OCI-LY3 (cell line): Measurements from ENCODE around the gene CARD14.
A peak's percentile ranks its signal among the peaks of the same experiment; 100 is the strongest.

Experiments
- H2AFZ ChIP-seq: fragments of 200-600, 300-600 bp; shearing (Covaris generic); 2 replicates; pipeline ENCODE4 v1.6.0; 2014; ENCODE audit warnings: antibody characterized with exemption, low read depth, low read length
- H3K27ac ChIP-seq: fragments of 200-600, 300-600 bp; sonication (generic); 2 replicates; pipeline ENCODE4 v1.5.1; 2014; ENCODE audit warnings: mild to moderate bottlenecking, low read length, moderate library complexity, mixed read lengths
- H3K27me3 ChIP-seq: fragments of 200-600, 300-600 bp; sonication (generic); 2 replicates; pipeline ENCODE4 v1.6.1; 2014; ENCODE audit warnings: low read depth, low read length, mixed read lengths
- H3K36me3 ChIP-seq: fragments of 200-600, 300-600 bp; sonication (generic); replicated peaks from 2 replicates; pipeline ENCODE3; 2014; ENCODE audit warnings: low read depth, low read length, mixed read lengths
- H3K4me1 ChIP-seq: fragments of 300-600, 200-600 bp; sonication (generic); 2 replicates; pipeline ENCODE4 v1.6.1; 2014; ENCODE audit warnings: low read length, mixed read lengths
- H3K4me2 ChIP-seq: fragments of 200-600, 300-600 bp; sonication (generic); 2 replicates; pipeline ENCODE4 v1.6.1; 2014; ENCODE audit warnings: low read length, mixed read lengths
- H3K4me3 ChIP-seq: fragments of 300-600, 200-600 bp; sonication (generic); 2 replicates; pipeline ENCODE4 v1.5.1; 2014; ENCODE audit warnings: antibody characterized with exemption, mild to moderate bottlenecking, low read length, moderate library complexity
- H3K79me2 ChIP-seq: fragments of 300-600, 200-600 bp; shearing (Covaris generic); 2 replicates; pipeline ENCODE4 v1.6.1; 2014; ENCODE audit warnings: mild to moderate bottlenecking, low read length, mixed read lengths
- H3K9ac ChIP-seq: fragments of 300-600, 200-600 bp; shearing (Covaris generic); 2 replicates; pipeline ENCODE4 v1.6.0; 2014; ENCODE audit warnings: mild to moderate bottlenecking, low read length, moderate library complexity
- H3K9me3 ChIP-seq: fragments of 200-600, 300-600 bp; shearing (Covaris generic); 2 replicates; pipeline ENCODE4 v1.6.1; 2014; ENCODE audit warnings: low read length, mixed read lengths; ENCODE audit not compliant: insufficient read depth
- H4K20me1 ChIP-seq: fragments of 200-600, 300-600 bp; sonication (generic); 2 replicates; pipeline ENCODE4 v1.6.1; 2016; ENCODE audit warnings: low read length, mixed read lengths; ENCODE audit not compliant: insufficient read depth
- CTCF ChIP-seq: fragments of 200-600, 300-600 bp; sonication (generic); IDR thresholded peaks from 2 replicates; pipeline ENCODE4 v1.5.1; 2014; ENCODE audit warnings: antibody characterized with exemption, low read length, low read depth
- EZH2phosphoT487 ChIP-seq: fragments of 200-600 bp; shearing (Covaris generic); IDR thresholded peaks from 2 replicates; pipeline ENCODE4 v1.6.1; 2018; ENCODE audit warnings: antibody characterized with exemption, mixed run types, low read depth

Gene CARD14

DNA sequence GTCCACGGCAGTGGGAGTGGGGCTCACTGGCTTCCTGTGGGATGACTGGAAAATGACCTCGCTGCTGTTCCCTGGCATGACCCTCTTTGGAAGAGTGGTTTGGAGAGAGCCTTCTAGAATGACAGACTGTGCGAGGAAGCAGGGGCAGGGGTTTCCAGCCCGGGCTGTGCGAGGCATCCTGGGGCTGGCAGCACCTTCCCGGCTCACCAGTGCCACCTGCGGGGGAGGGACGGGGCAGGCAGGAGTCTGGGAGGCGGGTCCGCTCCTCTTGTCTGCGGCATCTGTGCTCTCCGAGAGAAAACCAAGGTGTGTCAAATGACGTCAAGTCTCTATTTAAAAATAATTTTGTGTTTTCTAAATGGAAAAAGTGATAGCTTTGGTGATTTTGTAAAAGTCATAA lies 83.0 kb downstream of the CARD14 start:
- Histone ChIP-seq H3K4me3 (no peak overlapping the region), H3K9me3 (no peaks in the 10 kb centered on the region), H4K20me1 (no peaks in the 10 kb centered on the region), H3K9ac (peak overlapping the region; percentile 13; the same call in 1 of the 2 replicates), H2AFZ (no peak overlapping the region), H3K36me3 (no peaks in the 10 kb centered on the region), H3K4me2 (peak overlapping the region; percentile 34), H3K27me3 (no peaks in the 10 kb centered on the region), H3K79me2 (no peaks in the 10 kb centered on the region), H3K4me1 (peaks cover 56% of the 10 kb centered on the region), H3K27ac (no peak overlapping the region)
- no peak for TF ChIP-seq EZH2phosphoT487
- TF ChIP-seq CTCF: peak; percentile 84

GRCh38 chr17:80253631-80254395 lies 84.0 kb downstream of the CARD14 start:
- Histone ChIP-seq H3K27me3 (no peaks in the 10 kb centered on the region), H2AFZ (no peak overlapping the region), H3K36me3 (no peaks in the 10 kb centered on the region), H3K4me1 (peaks cover 65% of the 10 kb centered on the region), H3K4me3 (no peak overlapping the region), H3K27ac (peak overlapping the region; percentile 95), H4K20me1 (no peaks in the 10 kb centered on the region), H3K4me2 (peak overlapping the region; percentile 88), H3K79me2 (no peaks in the 10 kb centered on the region), H3K9me3 (no peaks in the 10 kb centered on the region), H3K9ac (peak overlapping the region; percentile 74; the same call in 1 of the 2 replicates)
- no peak for TF ChIP-seq CTCF
- no peak for TF ChIP-seq EZH2phosphoT487

- no peak for TF ChIP-seq EZH2phosphoT487
- no peak for TF ChIP-seq CTCF
- Histone ChIP-seq H3K4me3 (peak overlapping the region; percentile 58), H3K9me3 (no peaks in the 10 kb centered on the region), H2AFZ (no peak overlapping the region), H3K4me1 (peaks cover 74% of the 10 kb centered on the region), H3K9ac (peak overlapping the region; percentile 74), H3K79me2 (no peaks in the 10 kb centered on the region), H3K4me2 (peak overlapping the region; percentile 88), H3K27ac (peak overlapping the region; percentile 95), H4K20me1 (no peaks in the 10 kb centered on the region), H3K27me3 (no peaks in the 10 kb centered on the region), H3K36me3 (no peaks in the 10 kb centered on the region)
These were observed 84.8 kb downstream of the CARD14 start for GRCh38 chr17:80254396-80255251.

- Histone ChIP-seq H3K4me3 (no peak overlapping the region), H3K27ac (peak overlapping the region; percentile 24; the same call in 1 of the 2 replicates), H3K79me2 (peaks cover 3% of the 10 kb centered on the region), H3K4me2 (no peak overlapping the region), H3K9ac (no peak overlapping the region), H3K9me3 (no peaks in the 10 kb centered on the region), H2AFZ (no peak overlapping the region), H4K20me1 (no peaks in the 10 kb centered on the region), H3K4me1 (peaks cover 78% of the 10 kb centered on the region), H3K36me3 (no peaks in the 10 kb centered on the region), H3K27me3 (no peaks in the 10 kb centered on the region)
- no peak for TF ChIP-seq EZH2phosphoT487
- TF ChIP-seq CTCF: no peak
These were observed 86.2 kb downstream of the CARD14 start for GRCh38 chr17:80256034-80256350.
